Measurements from ENCODE around the gene SLC38A3.

The SLC38A3 gene

GRCh38 chr3:50229490-50229889 lies 24.4 kb downstream of the SLC38A3 start:
- Histone ChIP-seq H3K27me3 (ENCODE audit: insufficient read depth, poor library complexity, severe bottlenecking) (no peaks in the 10 kb centered on the region), H3K4me1 (ENCODE audit: insufficient read depth, poor library complexity, severe bottlenecking) (peaks cover 4% of the 10 kb centered on the region), H3K36me3 (ENCODE audit: low read depth) (no peaks in the 10 kb centered on the region), H3K4me3 (ENCODE audit: severe bottlenecking) (no peak overlapping the region), H3K27ac (ENCODE audit: poor library complexity, severe bottlenecking) (no peak overlapping the region), H3K9me3 (ENCODE audit: severe bottlenecking) (no peaks in the 10 kb centered on the region)
- ATAC-seq (ENCODE audit: low read depth) = no peak
- TF ChIP-seq CTCF (IDR thresholded peaks at IDR 0.05; ENCODE audit: poor library complexity, severe bottlenecking) = no peak
- DNase-seq (ENCODE audit: low spot score) = no peak

GRCh38 chr3:50230104-50230793 lies 25.2 kb downstream of the SLC38A3 start:
- Histone ChIP-seq H3K4me1 (ENCODE audit: insufficient read depth, poor library complexity, severe bottlenecking) (peaks cover 4% of the 10 kb centered on the region), H3K27ac (ENCODE audit: poor library complexity, severe bottlenecking) (no peak overlapping the region), H3K4me3 (ENCODE audit: severe bottlenecking) (no peak overlapping the region), H3K36me3 (ENCODE audit: low read depth) (no peaks in the 10 kb centered on the region), H3K27me3 (ENCODE audit: insufficient read depth, poor library complexity, severe bottlenecking) (no peaks in the 10 kb centered on the region), H3K9me3 (ENCODE audit: severe bottlenecking) (no peaks in the 10 kb centered on the region)
- no peak for DNase-seq (ENCODE audit: low spot score)
- TF ChIP-seq CTCF (IDR thresholded peaks at IDR 0.05; ENCODE audit: poor library complexity, severe bottlenecking) = no peak
- no peak for ATAC-seq (ENCODE audit: low read depth)

GRCh38 chr3:50230794-50231125 lies 25.7 kb downstream of the SLC38A3 start:
- no peak overlapping the region for H3K27ac ChIP-seq (ENCODE audit: poor library complexity, severe bottlenecking)
- no peaks in the 10 kb centered on the region for H3K36me3 ChIP-seq (ENCODE audit: low read depth)
- no peak for TF ChIP-seq CTCF (IDR thresholded peaks at IDR 0.05; ENCODE audit: poor library complexity, severe bottlenecking)
- DNase-seq (ENCODE audit: low spot score) (no peak), ATAC-seq (ENCODE audit: low read depth) (no peak)
- no peak overlapping the region for H3K4me3 ChIP-seq (ENCODE audit: severe bottlenecking)
- no peaks in the 10 kb centered on the region for H3K9me3 ChIP-seq (ENCODE audit: severe bottlenecking)
- peaks cover 4% of the 10 kb centered on the region for H3K4me1 ChIP-seq (ENCODE audit: insufficient read depth, poor library complexity, severe bottlenecking)
- no peaks in the 10 kb centered on the region for H3K27me3 ChIP-seq (ENCODE audit: insufficient read depth, poor library complexity, severe bottlenecking)

- Histone ChIP-seq H3K9me3 (ENCODE audit: severe bottlenecking) (no peaks in the 10 kb centered on the region), H3K27ac (ENCODE audit: poor library complexity, severe bottlenecking) (no peak overlapping the region), H3K36me3 (ENCODE audit: low read depth) (no peaks in the 10 kb centered on the region), H3K4me3 (ENCODE audit: severe bottlenecking) (no peak overlapping the region), H3K4me1 (ENCODE audit: insufficient read depth, poor library complexity, severe bottlenecking) (peaks cover 4% of the 10 kb centered on the region), H3K27me3 (ENCODE audit: insufficient read depth, poor library complexity, severe bottlenecking) (no peaks in the 10 kb centered on the region)
- no peak for TF ChIP-seq CTCF (IDR thresholded peaks at IDR 0.05; ENCODE audit: poor library complexity, severe bottlenecking)
- DNase-seq (ENCODE audit: low spot score) (no peak), ATAC-seq (ENCODE audit: low read depth) (no peak)
These were observed 26.5 kb downstream of the SLC38A3 start for GRCh38 chr3:50231581-50231980.

GRCh38 chr3:50232303-50232702 lies 27.2 kb downstream of the SLC38A3 start:
- H3K27ac ChIP-seq (ENCODE audit: poor library complexity, severe bottlenecking) = no peak overlapping the region
- H3K9me3 ChIP-seq (ENCODE audit: severe bottlenecking) = no peaks in the 10 kb centered on the region
- ATAC-seq (ENCODE audit: low read depth) = no peak
- H3K36me3 ChIP-seq (ENCODE audit: low read depth) = no peaks in the 10 kb centered on the region
- no peak for TF ChIP-seq CTCF (IDR thresholded peaks at IDR 0.05; ENCODE audit: poor library complexity, severe bottlenecking)
- peaks cover 4% of the 10 kb centered on the region for H3K4me1 ChIP-seq (ENCODE audit: insufficient read depth, poor library complexity, severe bottlenecking)
- no peak for DNase-seq (ENCODE audit: low spot score)
- no peak overlapping the region for H3K4me3 ChIP-seq (ENCODE audit: severe bottlenecking)
- H3K27me3 ChIP-seq (ENCODE audit: insufficient read depth, poor library complexity, severe bottlenecking) = no peaks in the 10 kb centered on the region

Data from RWPE2 (cell line).